T-helper 2 cell treated with Interferon-gamma antibody and Interleukin-4, amounts not matched to agents 5 μg/mL and 100 μg/mL, for 36 hours (primary cell): ENCODE data around the gene DESI1.
"Not testable (repeated sequence)": the region's sequence is repeated elsewhere in the genome, so short reads cannot be mapped to it uniquely, and the experiment has no call there.

ENCODE experiments used
- DNase-seq: peaks from one replicate; pipeline ENCODE4 v3.0.0; 2021; ENCODE audit warnings: low spot score
- H3K27ac Mint-ChIP-seq: one replicate; pipeline ENCODE4 v1.8.0; 2021; ENCODE audit warnings: mild to moderate bottlenecking, mixed read lengths
- H3K27me3 Mint-ChIP-seq: one replicate; pipeline ENCODE4 v1.8.0; 2021; ENCODE audit warnings: low read depth, mixed read lengths
- H3K36me3 Mint-ChIP-seq: one replicate; pipeline ENCODE4 v1.8.0; 2021; ENCODE audit warnings: low read depth, mixed read lengths
- H3K4me1 Mint-ChIP-seq: one replicate; pipeline ENCODE4 v1.8.0; 2021; ENCODE audit warnings: low read depth, mixed read lengths
- H3K4me3 Mint-ChIP-seq: one replicate; pipeline ENCODE4 v1.8.0; 2022; ENCODE audit warnings: mild to moderate bottlenecking, moderate library complexity, mixed read lengths
- H3K9me3 Mint-ChIP-seq: one replicate; pipeline ENCODE4 v1.8.0; 2021; ENCODE audit warnings: mixed read lengths

The DESI1 gene

DNA sequence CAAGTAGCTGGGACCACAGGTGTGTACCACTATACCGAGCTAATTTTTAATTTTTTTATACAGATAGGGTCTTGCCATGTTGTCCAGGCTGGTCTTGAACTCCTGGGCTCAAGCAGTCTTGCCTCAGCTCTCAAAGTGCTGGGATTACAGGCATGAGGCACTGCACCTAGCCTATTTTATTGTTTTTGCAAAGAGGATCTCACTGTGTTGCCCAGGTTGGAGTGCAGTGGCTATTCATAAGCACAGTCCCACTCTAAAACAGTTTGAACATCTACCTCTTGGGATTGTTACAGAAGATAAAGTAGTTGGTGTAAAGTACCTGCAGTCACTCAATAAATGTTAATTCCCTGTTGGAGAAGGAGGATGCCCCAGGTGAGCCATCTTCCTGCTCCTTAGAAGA is 29.4 kb upstream of the DESI1 start:
- H3K9me3 Mint-ChIP-seq, result no peaks in the 10 kb centered on the region
- H3K4me1 Mint-ChIP-seq, result peaks cover 6% of the 10 kb centered on the region
- no peak overlapping the region for H3K4me3 Mint-ChIP-seq
- H3K27me3 Mint-ChIP-seq, result no peaks in the 10 kb centered on the region
- peaks cover 52% of the 10 kb centered on the region for H3K36me3 Mint-ChIP-seq
- DNase-seq, result no peak
- H3K27ac Mint-ChIP-seq, result no peak overlapping the region

DNA sequence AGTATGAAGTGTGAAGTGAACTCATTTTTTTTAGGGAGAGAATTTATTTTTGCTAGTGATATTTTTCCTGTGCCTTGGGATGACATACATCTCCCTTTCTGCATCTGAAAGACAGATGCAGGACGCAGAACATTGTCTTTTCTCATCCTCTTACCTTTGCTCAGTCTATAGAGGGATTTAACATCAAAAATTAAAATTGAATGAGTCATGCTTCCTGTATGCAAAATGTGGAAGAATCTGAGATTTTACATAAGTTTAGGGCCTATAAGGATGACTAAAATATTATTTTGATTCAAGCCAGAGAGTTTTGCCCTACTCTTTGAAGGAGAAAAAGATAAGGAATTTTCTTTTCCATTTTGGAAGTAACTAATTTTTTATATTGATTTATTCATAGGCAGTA is 27.6 kb upstream of the DESI1 start:
- Mint-ChIP-seq H3K36me3 (peaks cover 42% of the 10 kb centered on the region), H3K4me1 (peaks cover 6% of the 10 kb centered on the region), H3K27ac (peak overlapping the region; percentile 36), H3K9me3 (no peaks in the 10 kb centered on the region), H3K4me3 (no peak overlapping the region), H3K27me3 (no peaks in the 10 kb centered on the region)
- no peak for DNase-seq

DNA sequence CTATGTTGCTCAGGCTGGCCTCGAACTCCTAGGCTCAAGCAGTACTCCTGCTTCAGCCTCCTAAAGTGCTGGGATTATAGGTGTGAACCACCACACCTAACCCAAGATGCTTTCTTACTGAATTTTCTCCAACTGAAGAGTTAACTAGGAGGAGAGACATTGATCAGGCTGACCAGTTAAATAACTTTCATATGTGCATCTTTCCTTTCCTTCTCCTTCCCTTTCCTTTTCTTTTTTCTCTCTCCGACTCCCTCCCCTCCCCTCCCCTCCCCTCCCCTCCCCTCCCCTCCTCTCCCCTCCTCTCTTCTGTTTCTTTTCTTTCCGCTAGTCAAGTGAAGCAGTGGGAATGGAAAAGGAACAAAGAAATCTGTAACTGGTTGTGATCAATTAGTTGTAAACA is 26.9 kb upstream of the DESI1 start:
- Mint-ChIP-seq H3K4me3 (no peak overlapping the region), H3K27ac (no peak overlapping the region), H3K36me3 (peaks cover 43% of the 10 kb centered on the region), H3K9me3 (no peaks in the 10 kb centered on the region), H3K4me1 (peaks cover 6% of the 10 kb centered on the region), H3K27me3 (no peaks in the 10 kb centered on the region)
- no peak for DNase-seq

DNA sequence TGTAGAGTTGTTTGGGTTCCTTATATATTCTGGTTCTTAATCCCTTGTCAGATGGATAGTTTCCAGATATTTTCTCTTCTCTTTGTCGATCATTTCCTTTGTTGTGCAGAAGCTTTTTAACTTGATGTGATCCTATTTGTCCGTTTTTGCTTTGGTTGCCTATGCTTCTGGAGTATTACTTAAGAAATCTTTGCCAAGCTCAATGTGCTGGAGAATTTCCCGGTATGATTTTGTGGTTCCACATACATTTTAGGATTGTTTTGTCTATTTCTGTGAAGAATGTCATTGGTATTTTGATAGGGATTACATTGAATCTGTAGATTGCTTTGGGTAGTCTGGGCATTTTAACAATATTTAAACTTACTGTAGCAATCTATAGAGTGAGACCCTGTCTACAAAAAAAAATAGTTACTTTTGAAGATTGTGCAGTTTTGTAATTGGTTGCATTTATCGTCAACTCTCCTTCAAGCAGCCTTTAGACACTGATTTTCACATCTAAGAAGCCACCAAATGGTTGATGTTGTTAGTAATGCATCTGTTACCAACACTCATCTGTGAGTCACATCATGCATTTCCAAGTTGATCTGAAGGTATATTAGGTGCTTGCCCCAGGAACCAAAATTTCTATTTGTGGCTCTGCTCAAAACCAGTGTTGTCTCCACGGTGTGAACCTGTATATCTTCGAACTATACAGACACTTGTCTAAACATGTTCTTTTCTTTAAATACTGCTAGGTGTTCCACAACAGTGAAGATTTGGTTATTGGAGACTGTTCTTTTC is 21.7 kb upstream of the DESI1 start:
- H3K27ac Mint-ChIP-seq, result no peak overlapping the region

DNA sequence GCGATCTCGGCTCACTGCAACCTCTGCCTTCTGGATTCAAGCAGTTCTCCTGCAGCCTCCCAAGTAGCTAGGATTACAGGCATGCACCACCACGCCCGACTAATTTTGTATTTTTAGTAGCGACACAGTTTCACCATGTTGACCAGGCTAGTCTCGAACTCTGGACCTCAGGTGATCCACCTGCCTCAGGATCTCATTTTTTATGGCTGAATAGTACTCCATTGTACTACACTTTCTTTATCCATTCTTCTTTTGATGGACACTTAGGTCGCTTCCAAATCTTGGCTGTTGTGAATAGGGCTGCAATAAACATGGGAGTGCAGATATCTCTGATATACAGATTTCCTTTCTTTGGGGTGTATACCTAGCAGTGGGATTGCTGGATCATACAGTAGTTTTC is 21.0 kb upstream of the DESI1 start:
- H3K9me3 Mint-ChIP-seq, result no peaks in the 10 kb centered on the region
- H3K27ac Mint-ChIP-seq, result no peak overlapping the region
- no peaks in the 10 kb centered on the region for H3K27me3 Mint-ChIP-seq
- H3K36me3 Mint-ChIP-seq, result peaks cover 45% of the 10 kb centered on the region
- H3K4me1 Mint-ChIP-seq, result peaks cover 2% of the 10 kb centered on the region
- no peak for DNase-seq
- no peak overlapping the region for H3K4me3 Mint-ChIP-seq

More for the DNA sequence above, 21.7 kb upstream of the DESI1 start:
- peaks cover 2% of the 10 kb centered on the region for H3K4me1 Mint-ChIP-seq
- H3K4me3 Mint-ChIP-seq, result no peak overlapping the region
- H3K9me3 Mint-ChIP-seq, result no peaks in the 10 kb centered on the region
- peaks cover 43% of the 10 kb centered on the region for H3K36me3 Mint-ChIP-seq
- DNase-seq, result no peak
- H3K27me3 Mint-ChIP-seq, result no peaks in the 10 kb centered on the region

DNA sequence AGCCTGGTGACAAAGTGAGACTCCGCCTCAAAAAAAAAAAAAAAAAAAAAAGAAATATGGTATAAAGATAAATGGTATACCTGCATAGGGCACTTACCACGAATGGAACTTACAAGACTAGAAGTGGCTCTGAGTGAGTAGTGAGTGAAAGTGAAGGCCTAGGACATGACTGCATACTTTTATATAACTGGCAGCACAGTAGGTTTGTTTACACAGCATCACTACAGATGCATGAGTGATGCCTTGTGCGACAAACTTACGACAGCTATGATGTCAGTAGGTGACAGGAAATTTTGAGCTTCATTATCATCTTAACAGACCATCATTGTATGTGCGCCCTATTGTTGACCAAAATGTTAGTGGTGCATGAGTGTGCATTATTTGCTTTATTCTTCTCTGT is 17.9 kb upstream of the DESI1 start:
- H3K27ac Mint-ChIP-seq, result no peak overlapping the region
- no peak overlapping the region for H3K4me3 Mint-ChIP-seq
- no peak for DNase-seq
- peaks cover 5% of the 10 kb centered on the region for H3K4me1 Mint-ChIP-seq
- H3K27me3 Mint-ChIP-seq, result no peaks in the 10 kb centered on the region
- no peaks in the 10 kb centered on the region for H3K9me3 Mint-ChIP-seq
- H3K36me3 Mint-ChIP-seq, result peaks cover 50% of the 10 kb centered on the region

DNA sequence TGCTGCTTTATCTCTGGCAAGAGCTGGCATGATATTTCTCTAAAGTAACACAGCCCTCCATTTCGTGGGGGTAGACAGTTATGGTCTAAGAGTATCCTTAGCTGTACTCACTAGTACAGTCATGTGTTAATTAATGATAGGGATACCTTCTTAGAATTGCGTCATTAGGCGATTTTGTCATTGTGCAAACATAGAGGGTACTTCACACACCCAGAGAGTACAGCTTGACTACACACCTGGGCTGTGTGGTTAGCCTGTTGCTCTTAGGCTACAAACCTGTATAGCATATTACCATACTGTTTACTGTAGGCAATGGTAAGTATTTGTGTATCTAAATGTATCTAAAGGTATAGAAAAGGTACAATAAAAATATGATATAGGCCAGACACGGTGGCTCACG is 17.3 kb upstream of the DESI1 start:
- peaks cover 5% of the 10 kb centered on the region for H3K4me1 Mint-ChIP-seq
- DNase-seq, result no peak
- peaks cover 53% of the 10 kb centered on the region for H3K36me3 Mint-ChIP-seq
- H3K4me3 Mint-ChIP-seq, result no peak overlapping the region
- H3K27ac Mint-ChIP-seq, result no peak overlapping the region
- H3K27me3 Mint-ChIP-seq, result no peaks in the 10 kb centered on the region
- no peaks in the 10 kb centered on the region for H3K9me3 Mint-ChIP-seq

DNA sequence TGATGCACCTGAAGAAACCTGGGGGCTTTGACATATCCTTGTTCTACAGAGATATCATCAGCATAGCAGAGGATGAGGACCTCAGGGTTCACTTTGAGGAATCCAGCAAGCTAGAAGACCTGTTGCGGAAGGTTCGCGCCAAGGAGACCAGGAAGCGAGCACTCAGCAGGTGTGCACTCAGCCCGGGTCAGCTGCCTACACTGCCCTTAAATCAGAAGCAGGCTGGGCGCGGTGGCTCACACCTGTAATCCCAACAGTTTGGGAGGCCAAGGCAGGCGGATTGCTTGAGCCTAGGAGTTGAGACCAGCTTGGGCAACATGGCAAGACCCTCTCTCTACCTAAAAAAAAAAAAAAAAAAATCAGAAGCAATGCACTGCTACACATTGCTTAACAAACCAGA is 16.8 kb upstream of the DESI1 start:
- H3K4me1 Mint-ChIP-seq, DNase-seq, H3K27ac Mint-ChIP-seq, H3K4me3 Mint-ChIP-seq, H3K9me3 Mint-ChIP-seq, H3K27me3 Mint-ChIP-seq: not testable (repeated sequence)
- H3K36me3 Mint-ChIP-seq, result peaks cover 50% of the 10 kb centered on the region

DNA sequence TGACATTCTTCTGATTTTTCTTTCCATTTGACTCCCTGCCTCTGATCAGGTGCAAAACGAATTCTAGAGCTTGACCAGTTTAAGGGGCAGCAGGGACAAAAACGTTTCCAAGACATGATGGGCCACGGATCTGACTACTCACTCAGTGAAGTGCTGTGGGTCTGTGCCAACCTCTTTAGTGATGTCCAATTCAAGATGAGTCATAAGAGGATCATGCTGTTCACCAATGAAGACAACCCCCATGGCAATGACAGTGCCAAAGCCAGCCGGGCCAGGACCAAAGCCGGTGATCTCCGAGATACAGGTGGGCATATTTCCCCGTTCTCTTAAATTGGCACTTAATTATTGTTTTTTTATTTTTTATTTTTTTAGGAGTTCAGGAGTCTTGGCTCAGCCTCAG is 15.6 kb upstream of the DESI1 start:
- peaks cover 3% of the 10 kb centered on the region for H3K4me1 Mint-ChIP-seq
- peaks cover 47% of the 10 kb centered on the region for H3K36me3 Mint-ChIP-seq
- H3K4me3 Mint-ChIP-seq, result no peak overlapping the region
- no peaks in the 10 kb centered on the region for H3K27me3 Mint-ChIP-seq
- no peak overlapping the region for H3K27ac Mint-ChIP-seq
- no peak for DNase-seq
- no peaks in the 10 kb centered on the region for H3K9me3 Mint-ChIP-seq

DNA sequence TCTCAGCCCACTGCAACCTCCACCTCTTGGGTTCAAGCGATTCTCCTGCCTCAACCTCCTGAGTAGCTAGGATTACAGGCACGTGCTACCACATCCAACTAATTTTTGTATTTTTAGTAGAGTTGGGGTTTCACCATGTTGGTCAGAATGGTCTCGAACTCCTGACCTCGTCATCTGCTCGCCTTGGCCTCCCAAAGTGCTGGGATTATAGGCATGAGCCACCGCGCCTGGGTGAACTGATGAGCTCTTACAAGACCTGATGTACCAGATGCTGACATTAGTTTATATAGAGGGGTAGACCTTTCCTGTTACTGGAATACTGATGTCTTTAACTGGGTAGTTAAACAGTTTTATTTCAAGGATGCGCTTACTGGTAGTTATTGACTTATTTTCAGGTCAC is 13.8 kb upstream of the DESI1 start:
- H3K36me3 Mint-ChIP-seq, result peaks cover 47% of the 10 kb centered on the region
- H3K4me1 Mint-ChIP-seq, DNase-seq, H3K27ac Mint-ChIP-seq, H3K4me3 Mint-ChIP-seq, H3K9me3 Mint-ChIP-seq, H3K27me3 Mint-ChIP-seq: not testable (repeated sequence)

DNA sequence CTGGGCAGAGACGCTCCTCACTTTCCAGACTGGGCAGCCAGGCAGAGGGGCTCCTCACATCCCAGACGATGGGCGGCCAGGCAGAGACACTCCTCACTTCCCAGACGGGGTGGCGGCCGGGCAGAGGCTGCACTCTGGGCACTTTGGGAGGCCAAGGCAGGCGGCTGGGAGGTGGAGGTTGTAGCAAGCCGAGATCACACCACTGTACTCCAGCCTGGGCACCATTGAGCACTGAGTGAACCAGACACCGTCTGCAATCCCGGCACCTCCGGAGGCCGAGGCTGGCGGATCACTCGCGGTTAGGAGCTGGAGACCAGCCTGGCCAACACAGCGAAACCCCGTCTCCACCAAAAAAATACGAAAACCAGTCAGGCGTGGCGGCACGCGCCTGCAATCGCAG is 10.8 kb upstream of the DESI1 start:
- not testable (repeated sequence) for DNase-seq, H3K4me3 Mint-ChIP-seq, H3K27me3 Mint-ChIP-seq, H3K27ac Mint-ChIP-seq, H3K4me1 Mint-ChIP-seq, H3K9me3 Mint-ChIP-seq
- peaks cover 60% of the 10 kb centered on the region for H3K36me3 Mint-ChIP-seq

DNA sequence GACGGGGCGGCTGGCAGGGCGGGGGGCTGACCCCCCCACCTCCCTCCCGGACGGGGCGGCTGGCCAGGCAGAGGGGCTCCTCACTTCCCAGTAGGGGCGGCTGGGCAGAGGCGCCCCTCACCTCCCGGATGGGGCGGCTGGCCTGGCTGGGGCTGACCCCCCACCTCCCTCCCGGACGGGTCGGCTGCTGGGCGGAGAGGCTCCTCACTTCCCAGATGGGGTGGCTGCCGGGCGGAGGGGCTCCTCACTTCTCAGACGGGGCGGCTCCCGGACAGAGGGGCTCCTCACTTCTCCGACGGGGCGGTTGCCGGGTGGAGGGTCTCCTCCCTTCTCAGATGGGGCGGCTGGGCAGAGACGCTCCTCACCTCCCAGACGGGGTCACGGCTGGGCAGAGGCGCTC is 10.3 kb upstream of the DESI1 start:
- H3K4me1 Mint-ChIP-seq, H3K4me3 Mint-ChIP-seq, H3K9me3 Mint-ChIP-seq, H3K27ac Mint-ChIP-seq, H3K27me3 Mint-ChIP-seq, DNase-seq: not testable (repeated sequence)
- H3K36me3 Mint-ChIP-seq, result peaks cover 56% of the 10 kb centered on the region

DNA sequence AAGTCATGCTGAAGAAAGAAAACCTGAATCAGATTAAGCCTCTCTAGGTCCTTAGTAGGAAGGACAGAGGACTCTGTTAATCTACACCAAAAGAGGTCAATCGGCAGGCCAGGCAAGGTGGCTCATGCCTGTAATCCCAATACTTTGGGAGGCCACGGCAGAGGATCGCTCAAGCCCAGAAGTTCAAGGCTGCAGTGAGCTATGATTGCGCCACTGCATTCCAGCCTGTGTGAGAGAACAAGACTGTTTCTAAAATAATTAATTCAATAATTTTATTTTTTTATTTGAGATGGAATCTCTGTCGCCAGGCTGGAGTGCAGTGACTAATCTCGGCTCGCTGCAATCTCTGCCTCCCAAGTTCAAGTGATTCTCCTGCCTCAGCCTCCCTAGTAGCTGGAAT is 4.7 kb upstream of the DESI1 start:
- Mint-ChIP-seq H3K9me3 (no peaks in the 10 kb centered on the region), H3K4me1 (peaks cover 8% of the 10 kb centered on the region), H3K36me3 (peaks cover 56% of the 10 kb centered on the region), H3K27me3 (no peaks in the 10 kb centered on the region), H3K4me3 (no peak overlapping the region), H3K27ac (no peak overlapping the region)
- DNase-seq, result no peak

DNA sequence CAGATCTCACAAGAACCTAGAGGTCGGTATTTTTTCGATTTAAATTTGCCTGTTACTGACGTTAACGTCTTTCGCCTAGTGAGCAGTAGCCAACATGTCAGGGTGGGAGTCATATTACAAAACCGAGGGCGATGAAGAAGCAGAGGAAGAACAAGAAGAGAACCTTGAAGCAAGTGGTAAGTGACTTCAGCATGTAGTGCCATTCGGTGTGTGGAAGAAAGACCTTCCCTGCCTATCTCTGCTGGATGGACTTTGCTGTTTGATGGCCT is 1.0 kb upstream of the DESI1 start:
- H3K9me3 Mint-ChIP-seq, result no peaks in the 10 kb centered on the region

More for the DNA sequence above, 1.0 kb upstream of the DESI1 start:
- Mint-ChIP-seq H3K36me3 (peaks cover 32% of the 10 kb centered on the region), H3K4me1 (peaks cover 33% of the 10 kb centered on the region), H3K27ac (peak overlapping the region; percentile 97), H3K4me3 (peak overlapping the region; percentile 95), H3K27me3 (no peaks in the 10 kb centered on the region)
- no peak for DNase-seq
